NOMO-1 (cell line): ENCODE measurements around the gene PIK3R6.
"Not testable (repeated sequence)": the region's sequence is repeated elsewhere in the genome, so short reads cannot be mapped to it uniquely, and the experiment has no call there.

Source experiments
- DNase-seq, 2 experiments: peaks; one replicate each; lab custom pipeline; 2025; ENCODE audit not compliant: unreplicated experiment in 2 of 2; lab: John Stamatoyannopoulos, UW

PIK3R6 gene

GRCh38 chr17:8831234-8831849, 36.1 kb downstream of the PIK3R6 start:
- DNase-seq, result no peak

GRCh38 chr17:8830141-8830540, 37.3 kb downstream of the PIK3R6 start:
- no peak for DNase-seq

GRCh38 chr17:8829036-8829941, 38.2 kb downstream of the PIK3R6 start:
- no peak for DNase-seq

- DNase-seq, result no peak
These were observed 39.0 kb downstream of the PIK3R6 start for GRCh38 chr17:8828517-8828875.

DNA sequence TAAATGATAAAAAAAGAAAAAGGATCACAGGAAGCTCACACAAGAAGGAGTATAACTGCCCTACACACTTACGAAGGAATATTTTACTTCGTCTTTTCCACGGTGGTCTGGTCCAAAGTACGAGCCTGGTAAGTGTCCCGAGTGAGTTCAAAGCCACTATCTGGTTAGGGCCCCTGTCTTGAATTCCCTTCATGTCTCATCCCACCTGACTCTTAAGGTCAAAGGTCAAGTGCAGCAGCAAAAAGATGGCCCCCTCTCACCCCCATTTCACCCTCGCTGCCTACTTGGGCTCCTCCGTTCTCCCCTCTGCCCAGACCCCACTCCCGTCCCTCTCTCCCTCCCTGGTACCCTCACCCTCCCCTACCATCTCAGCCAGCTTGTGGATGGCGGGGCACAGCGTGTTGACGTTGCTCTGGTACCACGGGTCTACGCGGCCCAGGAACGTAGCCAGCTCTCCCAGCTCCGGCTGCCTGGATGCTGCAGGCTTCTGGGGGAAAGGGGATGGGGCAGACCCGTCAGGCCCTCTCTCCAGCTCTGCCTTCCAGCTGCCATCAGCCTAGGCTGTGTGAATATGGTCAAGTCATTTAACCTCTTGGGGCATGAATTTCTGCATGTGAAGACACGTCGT, 40.6 kb downstream of the PIK3R6 start:
- DNase-seq, result no peak

DNA sequence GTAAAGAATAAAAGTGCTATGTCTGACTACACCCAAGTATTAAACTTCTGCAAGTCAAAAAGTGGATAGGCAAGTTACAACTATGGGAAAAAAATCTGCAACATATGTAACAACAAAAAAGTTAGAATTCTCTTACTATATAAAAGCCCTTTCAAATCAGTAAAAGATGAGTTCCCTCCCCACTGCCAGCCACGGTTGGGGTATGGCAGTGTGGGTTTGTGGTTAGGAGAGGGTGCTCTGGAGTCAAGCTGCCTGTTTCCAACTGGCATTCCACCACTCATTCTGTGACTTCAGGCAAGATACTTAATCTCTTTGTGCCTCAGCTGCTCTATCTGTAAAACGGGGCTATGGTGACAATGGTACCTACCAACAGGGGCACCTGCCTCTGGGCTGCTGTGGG, 41.7 kb downstream of the PIK3R6 start:
- DNase-seq, result no peak

DNA sequence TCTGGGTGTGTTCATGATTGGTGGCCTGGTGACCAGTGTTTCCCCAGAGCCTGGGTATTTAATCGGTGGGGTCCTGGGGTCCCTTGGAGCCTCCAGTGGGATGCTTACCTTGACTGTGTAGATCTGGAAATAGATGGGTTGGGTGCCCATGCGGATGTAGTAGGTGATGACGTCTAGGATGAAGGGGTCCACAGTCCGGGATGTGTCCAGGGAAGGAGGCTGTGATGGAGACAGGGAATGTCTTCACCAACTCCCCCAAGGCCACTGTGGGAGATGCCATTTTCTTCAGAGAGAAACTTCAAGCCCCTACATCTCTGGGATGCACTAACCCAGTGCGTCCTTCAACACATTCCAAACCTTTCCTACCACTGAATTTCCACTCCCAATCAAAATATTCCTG, 44.2 kb downstream of the PIK3R6 start:
- DNase-seq, result no peak

DNA sequence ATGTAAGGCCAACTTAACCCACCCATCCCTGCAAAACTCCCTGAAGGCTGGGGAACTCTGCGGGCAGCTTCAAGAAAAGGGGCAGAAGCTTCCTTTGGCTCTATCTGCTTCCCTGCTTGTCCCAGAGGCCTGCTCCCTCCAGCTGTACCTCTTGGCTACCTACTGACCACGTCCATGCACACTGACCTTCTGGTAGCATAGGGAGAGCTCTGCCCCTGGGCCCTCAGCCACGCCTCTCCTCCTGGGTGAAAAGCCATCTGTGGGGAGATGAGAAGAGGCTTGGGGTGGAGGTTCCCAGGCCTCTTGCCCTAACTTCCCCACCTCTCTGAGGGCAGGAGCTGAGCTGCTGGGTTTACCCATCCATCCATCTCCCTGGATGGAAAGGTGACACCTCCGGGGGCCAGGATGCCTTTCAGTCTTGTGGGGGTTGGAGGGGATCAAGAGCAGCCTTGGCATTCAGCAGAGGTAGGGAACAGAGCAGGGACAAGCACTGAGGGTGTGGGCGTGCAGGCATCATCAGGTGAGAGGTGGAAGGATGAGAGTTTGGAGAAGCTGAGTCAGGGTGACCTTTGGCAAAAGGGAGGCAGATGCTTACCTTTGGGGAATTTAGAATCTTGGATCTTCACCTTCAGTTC, 45.0 kb downstream of the PIK3R6 start:
- no peak for DNase-seq

DNA sequence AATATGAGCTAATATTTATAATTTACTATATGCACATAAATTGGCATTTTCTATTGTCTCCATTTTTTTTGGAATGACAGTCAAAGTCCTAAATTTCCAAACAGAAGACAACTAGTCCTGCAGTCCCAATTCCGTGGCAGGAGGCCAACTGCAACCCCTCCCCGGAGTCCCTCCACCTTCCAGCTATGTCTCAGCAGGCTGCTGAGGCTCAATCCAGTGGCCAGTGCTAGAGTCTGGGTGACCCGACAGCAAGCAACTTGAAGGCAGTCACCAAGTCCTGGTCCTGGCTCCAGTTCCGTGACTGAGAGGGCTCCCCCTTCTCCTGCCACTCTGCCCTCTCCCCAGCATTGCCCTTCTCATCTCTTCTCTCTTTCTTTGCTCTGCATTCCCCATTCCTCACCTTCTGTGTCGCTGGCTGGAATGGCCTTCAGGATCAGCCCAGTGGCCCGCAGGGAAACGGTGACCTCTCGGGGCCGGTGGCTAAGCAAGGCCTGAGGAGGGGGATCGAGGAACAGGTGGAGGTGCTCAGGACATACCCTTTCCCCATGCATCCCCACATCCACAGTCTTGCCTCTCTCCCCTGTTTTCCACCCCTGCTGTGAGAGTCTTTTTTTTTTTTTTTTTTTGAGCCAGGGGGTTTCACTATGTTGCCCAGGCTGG, 45.9 kb downstream of the PIK3R6 start:
- DNase-seq, result no peak

GRCh38 chr17:8820311-8821010, 47.0 kb downstream of the PIK3R6 start:
- DNase-seq, result no peak

DNA sequence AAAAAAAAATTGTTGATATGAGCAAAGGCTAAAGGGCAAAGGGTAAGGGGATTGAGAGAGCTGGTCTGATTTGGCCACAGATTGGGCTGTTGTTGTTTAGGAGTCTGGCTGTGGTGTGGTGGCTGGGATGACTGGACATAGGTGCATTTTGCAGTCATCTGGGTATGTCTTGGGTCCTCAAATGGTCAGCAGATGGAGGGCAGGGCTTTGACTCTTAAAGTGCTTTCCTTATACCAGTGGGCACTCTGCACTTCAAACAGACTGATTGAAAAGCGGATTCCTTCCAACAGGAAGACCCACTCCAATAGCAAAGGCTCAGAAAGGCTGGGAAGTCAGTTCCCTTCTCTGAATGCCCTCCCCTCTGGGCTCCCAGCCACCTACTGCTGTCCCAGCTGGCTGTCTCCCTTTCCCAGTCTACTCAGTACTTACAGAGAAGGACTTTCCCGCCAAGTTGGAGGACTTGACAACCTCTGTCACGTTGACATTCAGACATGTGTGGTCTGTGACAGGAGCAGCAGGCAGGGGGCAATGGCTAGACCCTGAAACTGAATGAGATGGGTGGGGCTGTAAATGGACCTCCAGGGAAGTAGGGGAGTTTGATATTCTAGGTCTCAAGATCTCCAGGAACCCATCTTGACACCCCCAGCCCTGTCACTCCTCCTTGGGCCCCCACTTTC, 48.7 kb downstream of the PIK3R6 start:
- no peak for DNase-seq

- DNase-seq, result no peak
These were observed 49.4 kb downstream of the PIK3R6 start for GRCh38 chr17:8818047-8818446.

DNA sequence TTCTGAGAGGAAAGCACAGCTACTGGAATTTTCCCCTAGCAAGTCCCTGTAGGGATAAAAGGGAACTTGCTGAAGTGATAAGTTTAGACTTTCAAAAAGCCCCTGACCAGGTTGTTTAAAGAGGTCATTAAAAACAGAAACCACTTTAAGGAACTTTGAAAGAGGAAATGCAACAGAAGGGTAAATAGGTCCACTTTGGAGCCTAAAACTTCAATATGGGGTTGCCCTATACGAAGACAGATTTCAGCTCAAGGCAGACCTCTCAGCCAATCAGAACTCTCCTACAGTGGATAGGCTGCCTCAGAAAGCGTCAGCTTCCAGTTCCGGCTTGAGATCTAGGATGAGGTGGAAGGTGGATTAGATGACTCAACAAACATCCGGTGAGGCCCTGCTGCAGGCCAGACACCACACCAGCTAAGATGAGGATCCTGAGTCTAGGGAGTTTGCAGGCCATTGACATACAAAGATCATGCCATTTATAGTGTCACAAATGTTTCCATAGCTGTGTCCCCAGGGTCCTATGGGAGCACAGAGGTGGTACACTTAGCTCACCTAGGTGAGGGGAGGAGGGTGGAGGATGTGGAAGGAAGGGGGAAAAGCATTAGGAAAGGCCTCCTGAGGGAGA, 60.4 kb downstream of the PIK3R6 start:
- DNase-seq, result peak; percentile 93 to 100

DNA sequence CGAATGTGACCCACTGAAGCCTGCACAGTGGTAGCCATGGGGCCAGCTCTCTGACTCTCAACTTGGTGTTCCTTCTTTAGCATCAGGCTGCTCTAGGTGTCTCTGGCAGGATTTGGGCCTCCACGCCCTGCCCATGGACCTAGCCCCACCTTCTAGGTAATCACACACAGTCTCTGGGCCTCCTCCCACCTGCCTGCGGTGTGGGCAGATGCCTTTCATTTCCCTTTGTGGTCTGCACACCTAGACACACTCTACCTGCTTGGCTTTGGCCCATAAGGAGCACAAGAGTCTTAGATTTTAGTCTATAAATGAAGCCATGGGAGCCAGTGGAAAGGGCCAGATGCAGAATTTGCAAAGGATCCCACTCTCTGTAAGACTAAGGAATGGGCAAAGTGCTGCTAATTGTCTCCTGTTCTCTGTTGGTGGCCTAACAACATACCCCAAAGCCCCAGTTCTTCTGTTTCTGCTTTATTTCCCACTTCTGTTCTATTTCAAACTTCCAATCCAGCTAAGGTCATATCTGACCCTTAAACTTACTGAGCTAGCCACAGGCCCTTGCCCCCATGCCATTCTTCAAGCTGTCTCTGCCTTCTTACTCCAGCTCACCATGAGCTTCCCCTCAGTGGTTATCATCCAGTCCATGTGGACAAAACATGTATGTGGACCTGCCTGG, 61.1 kb downstream of the PIK3R6 start:
- DNase-seq, result no peak

- DNase-seq, result not testable (repeated sequence)
These were observed 62.1 kb downstream of the PIK3R6 start for GRCh38 chr17:8805396-8805795.

GRCh38 chr17:8803531-8804420, 63.7 kb downstream of the PIK3R6 start:
- no peak for DNase-seq

DNA sequence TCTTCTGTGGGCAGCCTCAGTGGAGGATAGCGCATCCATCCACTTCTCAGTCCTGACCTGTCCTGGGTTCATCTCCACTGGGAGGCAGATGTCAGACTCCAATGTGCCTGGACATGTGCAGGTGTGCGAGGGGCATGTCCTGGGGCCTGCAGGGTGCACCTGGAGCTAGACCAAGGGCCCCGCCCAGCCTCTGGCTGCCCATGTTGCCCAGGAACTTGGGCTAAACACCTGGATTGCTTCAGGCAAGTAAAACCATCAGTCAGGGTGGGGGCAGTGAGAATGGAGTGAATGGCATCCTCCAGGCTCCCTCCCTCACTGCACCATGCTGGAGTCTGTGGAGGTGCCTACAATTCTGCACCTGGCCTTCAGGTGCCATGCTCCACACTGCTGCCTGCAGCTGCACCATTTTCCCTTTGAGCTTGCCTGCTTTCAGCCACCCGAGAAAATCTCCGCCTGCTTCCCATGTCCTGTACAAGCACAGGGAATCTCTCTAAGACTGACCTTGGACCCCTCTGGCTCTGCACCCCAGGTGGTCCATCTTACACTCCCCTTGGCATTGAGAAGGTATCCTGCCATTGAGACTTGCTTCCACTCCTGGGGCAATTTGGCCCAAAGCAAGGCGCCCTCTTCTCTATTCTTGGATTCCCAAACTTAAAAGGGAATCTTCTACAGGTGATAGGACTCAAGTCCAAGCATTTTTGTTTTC, 66.2 kb downstream of the PIK3R6 start:
- DNase-seq, result no peak
